GM18867 (cell line): Measurements from ENCODE around the gene FNDC10.

Experiments used
- ATAC-seq: cut with Tn5 transposase; IDR thresholded peaks from one replicate; pipeline ENCODE4 v1.9.1; 2021; ENCODE audit warnings: mild to moderate bottlenecking, moderate library complexity; ENCODE audit not compliant: unreplicated experiment

The FNDC10 gene

GRCh38 chr1:1616045-1616790 lies 16.3 kb upstream of the FNDC10 start:
- peak; percentile 10 for ATAC-seq

- ATAC-seq = peak; percentile 78
Observed at GRCh38 chr1:1615256-1616044, 15.5 kb upstream of the FNDC10 start, which contains the start of gene MIB2. Gene MIB2, plus strand, starts transcription at chr1:1615500. Its CDS starts 7,953 bp downstream, at chr1:1623453.

- ATAC-seq = no peak
Observed at GRCh38 chr1:1614954-1615255, 15.0 kb upstream of the FNDC10 start.

GRCh38 chr1:1614204-1614953 lies 14.4 kb upstream of the FNDC10 start:
- no peak for ATAC-seq

GRCh38 chr1:1613509-1614082 lies 13.7 kb upstream of the FNDC10 start:
- ATAC-seq = no peak

- no peak for ATAC-seq
Observed at GRCh38 chr1:1612104-1612400, 12.1 kb upstream of the FNDC10 start.

GRCh38 chr1:1610796-1611195 lies 10.9 kb upstream of the FNDC10 start:
- no peak for ATAC-seq

- ATAC-seq = no peak
Observed at GRCh38 chr1:1609822-1610485, 10.0 kb upstream of the FNDC10 start.

GRCh38 chr1:1606232-1606631 lies 6.3 kb upstream of the FNDC10 start:
- ATAC-seq = no peak

GRCh38 chr1:1605724-1606123 lies 5.8 kb upstream of the FNDC10 start:
- ATAC-seq = no peak

GRCh38 chr1:1605034-1605591 lies 5.2 kb upstream of the FNDC10 start:
- ATAC-seq = no peak

GRCh38 chr1:1604374-1605033 lies 4.6 kb upstream of the FNDC10 start:
- ATAC-seq = no peak

- no peak for ATAC-seq
Observed at GRCh38 chr1:1603671-1604373, 3.9 kb upstream of the FNDC10 start.

GRCh38 chr1:1602968-1603506 lies 3.1 kb upstream of the FNDC10 start:
- ATAC-seq = no peak

GRCh38 chr1:1602304-1602967 lies 2.5 kb upstream of the FNDC10 start:
- ATAC-seq = no peak

- ATAC-seq = no peak
Observed at GRCh38 chr1:1601564-1602303, 1.8 kb upstream of the FNDC10 start.

- no peak for ATAC-seq
Observed at GRCh38 chr1:1600861-1601563, 1.1 kb upstream of the FNDC10 start.
